NCI-H2196 (cell line): Measurements from ENCODE around the gene STAT4.
A peak's percentile ranks its signal among the peaks of the same experiment; 100 is the strongest.

Experiments used
- DNase-seq: peaks from one replicate; lab custom pipeline; 2025; ENCODE audit not compliant: unreplicated experiment; lab: John Stamatoyannopoulos, UW

Gene STAT4

GRCh38 chr2:191018048-191018447, 132.7 kb downstream of the STAT4 start:
- no peak for DNase-seq

GRCh38 chr2:191015831-191016230, 135.0 kb downstream of the STAT4 start:
- DNase-seq = no peak

DNA sequence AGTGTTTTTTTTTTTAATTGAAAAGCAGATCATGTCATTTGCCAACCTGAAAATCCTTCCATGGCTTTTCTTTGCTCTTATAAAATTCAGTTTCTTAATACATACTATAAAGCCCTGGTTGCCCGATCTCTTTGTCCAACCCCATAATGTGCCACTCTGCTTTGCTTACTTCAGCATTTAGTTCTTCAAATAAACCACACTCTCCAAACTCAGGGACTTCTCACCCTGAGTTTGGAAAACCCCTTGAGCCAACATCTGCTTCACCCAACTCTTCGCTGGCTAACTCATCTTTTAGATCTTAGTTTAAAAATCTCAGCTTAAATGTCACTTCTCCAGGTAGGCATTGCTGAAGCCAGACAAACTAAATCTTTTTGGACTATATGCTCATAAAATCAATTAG, 135.6 kb downstream of the STAT4 start:
- DNase-seq = no peak

- DNase-seq = no peak
Measured at GRCh38 chr2:191014653-191015020, 136.2 kb downstream of the STAT4 start.

- peak; percentile 95 for DNase-seq
Measured at GRCh38 chr2:191013932-191014652, 136.7 kb downstream of the STAT4 start, which contains the start of gene STAT1. TSS of gene STAT1 (minus strand) at chr2:191014171. CDS start at chr2:191010003, 4,168 bp downstream.

GRCh38 chr2:191013682-191013931, 137.2 kb downstream of the STAT4 start:
- no peak for DNase-seq

- no peak for DNase-seq
Measured at GRCh38 chr2:191012845-191013681, 137.7 kb downstream of the STAT4 start.

- no peak for DNase-seq
Measured at GRCh38 chr2:191012346-191012745, 138.4 kb downstream of the STAT4 start.

DNA sequence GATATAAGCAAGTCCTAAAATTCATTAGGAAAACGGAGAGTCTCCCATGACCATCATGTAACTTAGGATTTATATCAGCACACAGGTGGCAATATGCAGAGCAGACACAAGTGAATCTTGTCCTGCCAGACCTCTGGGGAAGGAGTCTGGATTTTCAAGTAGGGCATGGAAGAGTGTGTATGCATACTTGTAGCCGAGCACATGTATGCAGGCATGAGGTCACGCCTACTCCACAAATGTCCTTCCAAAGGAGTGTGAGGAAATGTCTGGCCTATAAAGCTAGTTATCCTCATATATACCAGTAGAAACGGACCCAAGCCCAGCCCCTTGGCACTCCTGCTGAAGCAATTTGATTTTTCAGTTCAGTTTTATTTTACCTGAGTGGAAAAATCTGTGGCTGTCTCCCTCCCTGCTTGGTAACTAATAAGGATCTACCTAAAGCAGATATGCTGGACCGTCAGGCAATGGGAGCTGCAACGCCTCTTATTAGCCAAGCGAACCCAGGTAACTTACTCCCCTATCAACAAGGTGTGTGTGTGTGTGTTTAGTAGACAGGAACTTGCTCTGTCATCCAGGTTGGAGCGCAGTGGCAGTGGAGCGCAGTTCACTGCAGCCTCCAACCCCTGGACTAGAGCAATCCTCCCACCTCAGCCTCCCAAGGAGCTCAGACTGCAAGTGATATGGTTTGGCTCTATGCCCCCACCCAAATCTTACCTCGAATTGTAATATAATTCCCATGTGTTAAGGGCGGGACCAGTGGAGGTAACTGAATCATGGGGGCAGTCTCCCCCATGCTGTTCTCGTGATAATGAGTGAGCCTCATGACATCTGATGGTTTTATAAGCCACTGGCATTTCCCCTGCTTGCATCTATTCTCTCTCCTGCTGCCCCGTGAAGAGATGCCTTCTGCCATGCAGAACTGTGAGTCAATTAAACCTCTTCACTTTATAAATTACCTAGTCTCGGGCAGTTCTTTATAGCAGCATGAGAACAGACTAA, 139.6 kb downstream of the STAT4 start:
- DNase-seq = no peak

DNA sequence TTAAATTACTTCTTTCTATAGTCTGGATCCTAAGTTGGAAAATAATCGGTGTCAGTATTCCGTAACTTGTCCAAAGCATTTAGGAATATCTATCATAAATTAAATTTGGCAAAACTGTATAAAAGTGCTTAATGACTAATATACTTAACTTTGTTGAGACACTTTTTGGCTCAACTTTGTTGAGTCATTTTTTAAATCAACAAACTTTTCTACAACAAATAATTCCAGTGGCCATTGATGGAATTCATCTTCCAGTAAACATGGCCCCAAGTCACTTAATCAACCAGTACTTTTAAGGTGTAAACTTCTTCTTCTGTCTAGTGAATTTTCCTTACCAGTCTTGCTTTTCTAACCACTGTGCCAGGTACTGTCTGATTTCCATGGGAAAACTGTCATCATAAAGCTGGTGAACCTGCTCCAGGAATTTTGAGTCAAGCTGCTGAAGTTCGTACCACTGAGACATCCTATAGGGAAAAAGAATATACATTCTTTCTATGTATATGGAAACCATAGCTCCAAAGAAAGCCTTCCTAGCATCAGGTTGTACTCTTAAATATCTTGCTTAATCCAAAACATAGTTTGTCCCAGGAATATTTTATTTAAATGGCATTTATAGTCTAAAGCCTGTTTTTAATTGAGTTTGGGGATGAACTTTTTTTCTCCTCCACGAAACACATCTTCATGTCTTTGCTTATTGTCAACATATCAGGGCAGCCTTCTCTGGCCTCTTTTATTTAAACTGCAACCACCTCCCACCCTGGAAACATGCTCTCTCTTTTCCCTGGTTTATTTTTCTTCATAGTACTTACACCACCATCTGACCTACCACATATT, 141.0 kb downstream of the STAT4 start:
- DNase-seq = no peak

DNA sequence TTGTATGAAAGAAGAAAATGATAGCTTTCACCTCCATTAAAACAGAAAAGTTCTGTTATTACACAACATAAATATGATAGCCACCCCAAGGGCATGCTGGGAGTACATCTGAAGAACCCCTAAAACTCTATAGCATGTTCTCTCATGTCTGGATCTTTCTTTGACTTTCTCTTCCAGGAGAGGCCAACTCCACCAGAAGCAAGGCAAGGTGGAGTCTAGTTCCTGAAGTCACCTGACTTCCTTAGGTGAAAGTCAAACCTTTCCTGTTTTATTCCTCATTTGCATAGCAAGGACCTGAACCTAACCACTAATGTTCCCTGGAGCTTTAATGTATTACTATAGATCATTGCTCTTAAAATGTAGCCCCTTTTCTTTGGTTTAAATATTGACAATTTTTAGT, 142.5 kb downstream of the STAT4 start:
- no peak for DNase-seq

- DNase-seq = no peak
Measured at GRCh38 chr2:191006997-191007783, 143.6 kb downstream of the STAT4 start.

GRCh38 chr2:191006297-191006696, 144.5 kb downstream of the STAT4 start:
- no peak for DNase-seq

DNA sequence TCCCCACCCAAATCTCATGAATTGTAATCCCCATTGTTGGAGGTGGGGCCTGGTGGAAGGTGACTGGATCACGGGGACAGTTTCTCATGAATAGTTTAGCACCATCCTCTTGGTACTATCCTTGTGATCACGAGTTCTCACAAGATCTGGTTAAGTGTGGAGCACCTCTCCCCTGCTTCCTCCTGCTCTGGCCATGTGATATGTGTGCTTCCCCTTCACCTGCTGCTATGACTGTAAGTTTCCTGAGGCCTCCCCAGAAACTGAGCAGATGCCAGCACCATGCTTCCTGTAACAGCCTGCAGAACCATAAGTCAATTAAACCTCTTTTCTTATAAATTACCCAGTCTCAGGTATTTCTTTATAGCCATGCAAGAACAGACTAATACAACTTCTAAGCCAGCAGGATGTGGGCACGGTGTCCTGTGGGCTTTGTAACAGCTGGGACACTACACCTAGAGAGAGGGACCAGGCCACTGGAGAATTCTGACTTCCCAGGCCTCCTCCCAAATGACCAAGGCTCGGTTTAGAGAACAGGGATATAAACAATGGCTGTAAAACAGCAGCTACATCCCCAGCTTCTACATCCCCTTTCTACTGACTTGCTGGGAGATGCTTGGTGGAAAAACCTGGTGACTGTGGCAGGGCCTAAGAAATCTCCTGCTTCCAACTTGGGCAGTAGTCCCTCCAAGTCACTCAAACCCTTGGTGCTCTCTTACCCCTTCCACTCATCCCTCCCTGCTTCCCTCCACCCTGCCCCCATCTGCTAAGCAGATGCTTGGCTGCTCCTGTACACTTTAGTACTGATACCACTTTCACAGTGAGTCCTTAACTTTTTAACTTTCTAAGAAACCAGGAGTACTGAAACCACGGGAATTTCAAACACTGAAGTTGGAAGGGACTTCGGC, 147.1 kb downstream of the STAT4 start:
- DNase-seq = no peak

GRCh38 chr2:191001624-191002023, 149.2 kb downstream of the STAT4 start:
- DNase-seq = no peak

GRCh38 chr2:191001032-191001431, 149.8 kb downstream of the STAT4 start:
- DNase-seq = no peak

DNA sequence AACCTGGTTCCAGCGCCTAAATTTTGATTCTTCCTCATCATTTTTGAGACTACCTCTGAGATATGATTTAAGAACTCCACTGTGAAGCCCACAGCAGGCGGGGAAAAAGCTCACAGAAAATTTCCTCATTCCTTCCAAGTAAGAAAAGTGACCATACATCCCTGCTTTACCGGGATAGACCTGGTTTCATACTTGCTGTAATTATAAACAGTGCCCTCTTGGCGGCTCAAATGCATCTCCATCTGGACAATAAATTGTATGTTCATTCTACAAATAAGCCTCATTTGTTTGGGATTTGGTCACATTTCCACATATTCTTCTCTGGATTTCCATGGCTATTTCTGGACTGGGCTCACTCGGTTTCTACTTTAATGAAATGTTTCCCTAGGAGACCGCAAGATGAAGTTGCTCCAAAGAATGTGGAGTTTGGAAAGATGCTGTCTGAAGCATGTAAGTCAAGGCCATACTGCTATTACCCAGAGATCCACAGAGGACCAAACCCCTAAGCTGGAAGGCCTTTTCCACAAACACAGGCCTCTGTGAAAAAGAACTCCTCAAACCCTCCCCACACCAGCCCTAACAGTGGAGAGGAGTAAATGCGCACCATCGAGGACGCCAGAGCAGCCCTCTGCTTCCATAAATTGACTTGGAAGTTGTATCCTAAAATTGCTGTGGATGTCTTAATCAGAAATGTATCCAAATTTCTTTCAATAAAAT, 150.7 kb downstream of the STAT4 start:
- no peak for DNase-seq

DNA sequence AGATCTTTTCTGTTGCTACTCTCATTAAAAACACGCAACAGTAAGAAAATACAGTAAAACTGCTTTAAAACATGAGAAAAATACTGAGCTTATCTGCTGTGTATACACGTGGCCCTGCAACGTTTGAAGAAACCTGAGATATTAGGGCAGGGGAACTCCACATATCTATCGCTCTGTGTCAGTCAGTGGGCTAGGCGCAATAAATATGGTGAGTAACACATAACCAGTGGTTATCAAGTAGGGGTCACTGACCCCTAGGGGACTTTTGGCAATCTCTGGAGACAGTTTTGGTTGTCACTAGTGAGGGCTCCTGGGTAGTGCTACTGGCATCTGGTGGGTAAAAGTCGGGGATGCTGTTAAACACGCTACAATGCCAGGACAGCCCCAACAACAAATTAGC, 151.7 kb downstream of the STAT4 start:
- no peak for DNase-seq
